Measurements from ENCODE around the gene EXOC4. TPM values are rescaled to one million over a fixed set of nuclear protein-coding genes. Genes with fewer than 3 reads are reported as not detected.

The EXOC4 gene
- total RNA-seq, 4 donors from 2014 or later, result 36.6 to 64.0 (median 57.4) TPM

- Histone ChIP-seq H3K4me1 (no peaks in the 10 kb centered on the region), H3K27me3 (no peaks in the 10 kb centered on the region), H3K27ac (replicated peaks in 1 of 4) (no peak overlapping the region), H3K36me3 (peaks cover 0 to 6% (median 0%) of the 10 kb centered on the region in 4 donors), H3K9me3 (peaks cover 0 to 23% (median 19%) of the 10 kb centered on the region in 4 donors), H3K4me3 (no peak overlapping the region)
- intact Hi-C loops (cut with DNase I), result no loop called here
- WGBS, result 97% methylated on average over 2 of the region's 2 CpGs
- TF ChIP-seq POLR2AphosphoS5 (IDR thresholded peaks at IDR 0.05), result no peak
- TF ChIP-seq CTCF (IDR thresholded peaks at IDR 0.05), result no peak
- TF ChIP-seq EP300 (IDR thresholded peaks at IDR 0.05), result no peak
- no peak for TF ChIP-seq POLR2A (IDR thresholded peaks at IDR 0.05; ENCODE audit: low read depth)
- DNase-seq (ENCODE audit: extremely low spot score), result no peak
Measured at GRCh38 chr7:133339772-133340171, 86.9 kb downstream of the EXOC4 start.

GRCh38 chr7:133344275-133344674 is 91.4 kb downstream of the EXOC4 start:
- Histone ChIP-seq H3K27ac (replicated peaks in 1 of 4) (no peak overlapping the region), H3K9me3 (peaks cover 0 to 21% (median 18%) of the 10 kb centered on the region in 4 donors), H3K4me3 (no peak overlapping the region), H3K36me3 (peaks cover 0 to under 1% (median 0%) of the 10 kb centered on the region in 4 donors), H3K27me3 (no peaks in the 10 kb centered on the region), H3K4me1 (no peaks in the 10 kb centered on the region)
- peak in 1 of 3 experiments; percentile 26 for TF ChIP-seq CTCF (IDR thresholded peaks at IDR 0.05)
- no peak for TF ChIP-seq POLR2A (IDR thresholded peaks at IDR 0.05; ENCODE audit: low read depth)
- no peak for DNase-seq (ENCODE audit: extremely low spot score)
- intact Hi-C loops (cut with DNase I), result no loop called here
- 81% methylated on average over 3 of the region's 3 CpGs for WGBS

GRCh38 chr7:133345690-133346421 is 93.0 kb downstream of the EXOC4 start:
- WGBS, result 79% methylated on average over 8 of the region's 8 CpGs
- no peaks in the 10 kb centered on the region for H3K36me3 ChIP-seq
- H3K4me1 ChIP-seq, result no peaks in the 10 kb centered on the region
- H3K27ac ChIP-seq (replicated peaks in 1 of 4), result no peak overlapping the region
- no peak for DNase-seq (ENCODE audit: extremely low spot score)
- intact Hi-C loops (cut with DNase I), result no loop called here
- H3K9me3 ChIP-seq, result peaks cover 0 to 10% (median 8%) of the 10 kb centered on the region in 4 donors
- no peaks in the 10 kb centered on the region for H3K27me3 ChIP-seq
- no peak for TF ChIP-seq EP300 (IDR thresholded peaks at IDR 0.05)
- TF ChIP-seq POLR2A (IDR thresholded peaks at IDR 0.05; ENCODE audit: low read depth), result no peak
- no peak for TF ChIP-seq POLR2AphosphoS5 (IDR thresholded peaks at IDR 0.05)
- TF ChIP-seq CTCF (IDR thresholded peaks at IDR 0.05), result no peak
- no peak overlapping the region for H3K4me3 ChIP-seq

- TF ChIP-seq POLR2AphosphoS5 (IDR thresholded peaks at IDR 0.05), result no peak
- no peak for TF ChIP-seq CTCF (IDR thresholded peaks at IDR 0.05)
- no peak for TF ChIP-seq POLR2A (IDR thresholded peaks at IDR 0.05; ENCODE audit: low read depth)
- no peak for TF ChIP-seq EP300 (IDR thresholded peaks at IDR 0.05)
- Histone ChIP-seq H3K36me3 (no peaks in the 10 kb centered on the region), H3K4me3 (no peak overlapping the region), H3K27me3 (no peaks in the 10 kb centered on the region), H3K4me1 (no peaks in the 10 kb centered on the region), H3K9me3 (peaks cover 0 to 15% (median 5%) of the 10 kb centered on the region in 4 donors), H3K27ac (replicated peaks in 1 of 4) (no peak overlapping the region)
- WGBS, result 93% methylated on average over 5 of the region's 5 CpGs
- DNase-seq (ENCODE audit: extremely low spot score), result no peak
- intact Hi-C loops (cut with DNase I), result no loop called here
Measured at GRCh38 chr7:133348250-133348649, 95.4 kb downstream of the EXOC4 start.
